ENCODE results near the gene ZCCHC14. TPM values are rescaled to one million over a fixed set of nuclear protein-coding genes. Genes with fewer than 3 reads are reported as not detected.

The ZCCHC14 gene
- total RNA-seq, 1 donor from 2014 or later: 11.5 TPM

DNA sequence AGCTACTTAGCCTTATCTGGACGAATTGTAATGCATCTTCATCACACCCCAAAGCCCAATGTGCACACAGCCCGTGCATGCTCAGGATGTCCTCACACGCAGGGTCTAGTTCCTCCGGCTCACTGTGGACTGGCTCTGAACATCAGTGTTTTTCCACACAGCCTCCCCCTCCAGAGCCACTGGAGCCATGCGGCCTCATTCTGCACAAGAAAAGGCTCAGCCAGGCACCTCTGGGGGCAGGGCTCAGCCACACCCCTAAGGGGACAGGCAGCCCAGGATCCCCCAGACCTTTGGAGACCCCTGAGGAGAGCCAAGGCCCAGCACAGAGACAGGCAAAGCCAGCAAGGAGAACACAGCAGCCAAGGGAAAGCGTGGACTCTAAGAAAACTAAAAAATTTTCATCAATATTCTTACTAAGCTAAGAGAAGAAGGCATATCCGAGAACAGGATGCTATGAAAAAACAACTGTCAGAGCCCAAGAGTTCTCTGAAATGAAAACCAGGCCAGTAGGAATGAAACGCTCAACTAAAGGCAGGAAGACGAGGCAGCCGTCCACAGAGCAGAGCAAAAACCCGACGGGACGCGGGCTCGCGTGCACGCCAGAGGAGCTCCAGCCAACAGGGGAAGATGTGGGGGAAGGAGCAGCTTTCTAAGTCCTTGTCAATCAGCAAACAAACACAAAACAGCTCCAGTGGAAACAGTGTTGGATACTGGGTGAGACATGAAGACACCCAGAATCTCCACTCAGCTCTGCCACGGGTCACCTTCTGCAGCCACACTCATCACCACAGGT lies 66.2 kb downstream of the ZCCHC14 start:
- H3K27ac ChIP-seq (ENCODE audit: low read depth, low read length): no peak overlapping the region
- H3K9ac ChIP-seq (ENCODE audit: low read depth in 1 of 3, low read length in 3 of 3): no peak overlapping the region
- no peaks in the 10 kb centered on the region for H3K4me1 ChIP-seq (ENCODE audit: control insufficient read depth in 3 of 3, insufficient read depth in 3 of 3, low read length in 3 of 3)
- no peak overlapping the region for H3K4me3 ChIP-seq (ENCODE audit: low read length in 3 of 3)
- H3K36me3 ChIP-seq (ENCODE audit: control insufficient read depth in 3 of 3, insufficient read depth in 3 of 3, low read length in 3 of 3): peaks cover 18 to 28% (median 25%) of the 10 kb centered on the region in 3 donors
- H3K9me3 ChIP-seq (ENCODE audit: control insufficient read depth in 3 of 3, low read length in 3 of 3): no peaks in the 10 kb centered on the region
- no peaks in the 10 kb centered on the region for H3K27me3 ChIP-seq (ENCODE audit: control insufficient read depth in 3 of 3, insufficient read depth in 3 of 3, low read length in 3 of 3)

DNA sequence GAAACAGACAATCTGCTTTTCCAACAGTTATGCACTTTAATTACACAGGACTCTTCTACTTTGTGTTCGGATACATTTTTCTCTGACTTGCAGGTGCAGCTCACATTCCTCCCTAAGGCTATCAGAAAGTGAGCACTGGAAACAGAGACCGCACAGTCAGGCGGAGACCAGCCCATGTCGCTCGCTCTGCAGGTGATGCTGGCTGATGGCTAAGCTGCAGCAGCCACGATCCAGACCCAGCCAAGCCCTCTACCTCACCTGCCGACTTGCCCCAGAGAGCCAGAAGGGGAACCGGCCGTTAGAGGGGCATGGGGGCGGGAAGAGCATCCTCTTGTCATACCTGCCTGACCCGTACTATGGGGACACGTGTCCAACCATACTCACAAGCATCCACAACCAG lies 66.9 kb downstream of the ZCCHC14 start:
- no peak overlapping the region for H3K9ac ChIP-seq (ENCODE audit: low read depth in 1 of 3, low read length in 3 of 3)
- peaks cover 25 to 31% (median 26%) of the 10 kb centered on the region in 3 donors for H3K36me3 ChIP-seq (ENCODE audit: control insufficient read depth in 3 of 3, insufficient read depth in 3 of 3, low read length in 3 of 3)
- H3K27ac ChIP-seq (ENCODE audit: low read depth, low read length): no peak overlapping the region
- no peaks in the 10 kb centered on the region for H3K4me1 ChIP-seq (ENCODE audit: control insufficient read depth in 3 of 3, insufficient read depth in 3 of 3, low read length in 3 of 3)
- H3K9me3 ChIP-seq (ENCODE audit: control insufficient read depth in 3 of 3, low read length in 3 of 3): no peaks in the 10 kb centered on the region
- no peak overlapping the region for H3K4me3 ChIP-seq (ENCODE audit: low read length in 3 of 3)
- H3K27me3 ChIP-seq (ENCODE audit: control insufficient read depth in 3 of 3, insufficient read depth in 3 of 3, low read length in 3 of 3): no peaks in the 10 kb centered on the region

DNA sequence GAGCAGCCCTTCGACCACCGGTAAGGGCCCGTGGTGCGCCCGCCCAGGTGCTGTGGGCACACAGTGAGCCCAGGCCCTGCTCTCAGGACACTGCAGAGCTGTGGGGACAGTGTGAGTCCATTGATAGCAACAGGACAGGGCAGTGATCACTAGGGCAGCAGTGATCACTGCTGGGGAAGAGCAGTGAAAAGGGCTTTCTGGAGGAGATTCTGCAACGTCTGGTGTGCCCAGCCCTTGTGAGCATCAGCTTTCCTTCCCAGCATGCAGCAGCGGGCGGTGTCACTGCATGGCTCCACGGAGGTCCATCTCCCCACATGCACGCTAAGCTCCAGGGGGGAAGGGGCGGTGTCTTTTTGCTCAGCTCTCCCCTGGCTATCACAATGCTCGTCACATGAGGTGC lies 68.6 kb downstream of the ZCCHC14 start:
- H3K36me3 ChIP-seq (ENCODE audit: control insufficient read depth in 3 of 3, insufficient read depth in 3 of 3, low read length in 3 of 3): peaks cover 34 to 45% (median 34%) of the 10 kb centered on the region in 3 donors

DNA sequence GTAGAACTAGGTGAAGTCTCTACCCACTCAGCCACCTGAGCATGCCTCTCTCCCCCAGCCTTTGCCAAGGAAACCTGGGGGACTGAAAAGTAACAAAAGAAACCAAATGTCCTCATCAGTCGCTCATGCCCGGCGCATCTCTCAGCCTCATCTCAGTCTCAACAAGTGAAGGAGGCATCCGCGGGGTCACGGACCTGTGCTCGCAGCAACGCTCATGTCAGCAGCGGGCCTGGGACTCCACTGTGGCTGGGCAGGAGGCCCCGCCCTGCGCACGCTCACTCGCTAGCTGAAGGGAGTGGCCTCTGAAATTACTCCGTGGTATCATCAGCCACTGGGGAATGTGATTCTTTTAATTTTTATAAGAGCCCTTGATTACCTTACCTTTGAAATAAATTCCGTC lies 69.4 kb downstream of the ZCCHC14 start:
- H3K4me3 ChIP-seq (ENCODE audit: low read length in 3 of 3): no peak overlapping the region
- H3K27ac ChIP-seq (ENCODE audit: low read depth, low read length): no peak overlapping the region
- no peaks in the 10 kb centered on the region for H3K27me3 ChIP-seq (ENCODE audit: control insufficient read depth in 3 of 3, insufficient read depth in 3 of 3, low read length in 3 of 3)
- H3K4me1 ChIP-seq (ENCODE audit: control insufficient read depth in 3 of 3, insufficient read depth in 3 of 3, low read length in 3 of 3): no peaks in the 10 kb centered on the region
- H3K36me3 ChIP-seq (ENCODE audit: control insufficient read depth in 3 of 3, insufficient read depth in 3 of 3, low read length in 3 of 3): peaks cover 33 to 43% (median 34%) of the 10 kb centered on the region in 3 donors
- H3K9me3 ChIP-seq (ENCODE audit: control insufficient read depth in 3 of 3, low read length in 3 of 3): no peaks in the 10 kb centered on the region
- no peak overlapping the region for H3K9ac ChIP-seq (ENCODE audit: low read depth in 1 of 3, low read length in 3 of 3)

More for the DNA sequence above, 68.6 kb downstream of the ZCCHC14 start:
- H3K9ac ChIP-seq (ENCODE audit: low read depth in 1 of 3, low read length in 3 of 3): no peak overlapping the region
- no peaks in the 10 kb centered on the region for H3K4me1 ChIP-seq (ENCODE audit: control insufficient read depth in 3 of 3, insufficient read depth in 3 of 3, low read length in 3 of 3)
- no peaks in the 10 kb centered on the region for H3K9me3 ChIP-seq (ENCODE audit: control insufficient read depth in 3 of 3, low read length in 3 of 3)
- no peak overlapping the region for H3K4me3 ChIP-seq (ENCODE audit: low read length in 3 of 3)
- H3K27ac ChIP-seq (ENCODE audit: low read depth, low read length): no peak overlapping the region
- H3K27me3 ChIP-seq (ENCODE audit: control insufficient read depth in 3 of 3, insufficient read depth in 3 of 3, low read length in 3 of 3): no peaks in the 10 kb centered on the region

DNA sequence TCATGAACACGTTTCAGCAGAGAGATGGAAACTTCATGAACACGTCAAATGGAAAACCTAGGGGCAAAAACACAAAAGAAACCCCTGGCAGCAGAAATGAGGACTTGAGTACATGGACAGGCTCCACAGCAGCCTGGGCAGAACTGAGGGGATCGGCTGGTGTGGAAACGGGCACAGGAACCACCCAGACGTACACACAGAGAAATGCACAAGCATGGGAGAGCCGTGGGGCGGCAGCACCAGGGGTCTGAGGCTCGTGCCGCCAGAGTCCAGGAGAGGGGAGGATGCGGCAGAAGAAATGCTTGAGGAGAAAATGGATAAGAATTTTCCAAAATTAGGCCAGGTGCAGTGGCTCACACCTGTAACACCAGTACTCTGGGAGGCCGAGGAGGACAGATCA lies 70.7 kb downstream of the ZCCHC14 start:
- H3K4me1 ChIP-seq (ENCODE audit: control insufficient read depth in 3 of 3, insufficient read depth in 3 of 3, low read length in 3 of 3): peaks cover 0 to 2% (median 0%) of the 10 kb centered on the region in 3 donors
- H3K9ac ChIP-seq (ENCODE audit: low read depth in 1 of 3, low read length in 3 of 3): no peak overlapping the region
- H3K27me3 ChIP-seq (ENCODE audit: control insufficient read depth in 3 of 3, insufficient read depth in 3 of 3, low read length in 3 of 3): no peaks in the 10 kb centered on the region
- H3K27ac ChIP-seq (ENCODE audit: low read depth, low read length): no peak overlapping the region
- H3K36me3 ChIP-seq (ENCODE audit: control insufficient read depth in 3 of 3, insufficient read depth in 3 of 3, low read length in 3 of 3): peaks cover 41 to 55% (median 44%) of the 10 kb centered on the region in 3 donors
- H3K9me3 ChIP-seq (ENCODE audit: control insufficient read depth in 3 of 3, low read length in 3 of 3): no peaks in the 10 kb centered on the region
- no peak overlapping the region for H3K4me3 ChIP-seq (ENCODE audit: low read length in 3 of 3)

DNA sequence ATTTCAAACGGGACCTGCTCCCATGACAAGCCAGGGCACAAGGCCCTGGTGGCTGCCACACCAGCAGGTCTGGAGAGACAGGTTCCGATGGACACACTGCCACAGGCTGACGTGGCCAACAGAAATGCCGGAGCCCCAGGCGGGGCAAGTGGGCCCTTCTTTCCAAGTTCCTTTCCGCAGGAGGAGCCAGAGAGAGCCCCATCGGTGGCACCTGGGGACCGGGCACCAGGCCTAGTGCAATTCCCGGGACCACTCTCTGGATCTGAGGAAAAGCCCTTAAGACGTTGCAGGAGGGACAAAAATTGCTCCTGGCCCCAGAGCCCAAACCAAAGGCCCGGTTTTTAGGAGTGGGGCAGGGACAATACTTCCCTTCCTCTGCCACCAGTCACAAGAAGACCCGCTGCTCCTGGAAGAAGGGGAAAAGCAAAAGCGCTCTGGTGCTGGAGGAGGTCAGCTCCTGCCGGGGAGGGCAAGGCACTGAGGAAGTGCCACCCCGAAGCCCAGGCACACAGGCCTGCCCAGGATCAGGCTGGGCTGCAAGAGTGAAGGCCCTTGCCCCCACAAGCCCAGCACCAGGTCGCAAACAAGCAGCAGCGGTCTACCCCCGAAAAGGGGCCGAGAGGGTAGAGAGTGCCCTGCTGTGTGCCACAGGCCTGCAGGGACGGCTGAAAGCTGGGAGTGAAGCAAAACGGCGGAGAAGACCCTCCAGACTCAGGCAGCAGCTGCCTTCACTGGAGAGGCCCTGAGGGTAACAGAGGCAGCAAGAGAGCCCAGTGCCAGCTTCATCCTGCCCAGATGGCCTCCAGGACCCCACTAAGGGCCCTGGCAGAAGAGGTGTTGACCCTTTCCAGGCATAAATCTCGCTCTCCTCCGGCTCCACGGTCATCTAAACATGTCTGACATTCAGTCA lies 71.6 kb downstream of the ZCCHC14 start:
- H3K9me3 ChIP-seq (ENCODE audit: control insufficient read depth in 3 of 3, low read length in 3 of 3): no peaks in the 10 kb centered on the region
- H3K27ac ChIP-seq (ENCODE audit: low read depth, low read length): no peak overlapping the region
- peaks cover 41 to 62% (median 49%) of the 10 kb centered on the region in 3 donors for H3K36me3 ChIP-seq (ENCODE audit: control insufficient read depth in 3 of 3, insufficient read depth in 3 of 3, low read length in 3 of 3)
- H3K27me3 ChIP-seq (ENCODE audit: control insufficient read depth in 3 of 3, insufficient read depth in 3 of 3, low read length in 3 of 3): no peaks in the 10 kb centered on the region
- no peak overlapping the region for H3K9ac ChIP-seq (ENCODE audit: low read depth in 1 of 3, low read length in 3 of 3)
- H3K4me1 ChIP-seq (ENCODE audit: control insufficient read depth in 3 of 3, insufficient read depth in 3 of 3, low read length in 3 of 3): peaks cover 0 to 2% (median 0%) of the 10 kb centered on the region in 3 donors
- H3K4me3 ChIP-seq (ENCODE audit: low read length in 3 of 3): no peak overlapping the region

DNA sequence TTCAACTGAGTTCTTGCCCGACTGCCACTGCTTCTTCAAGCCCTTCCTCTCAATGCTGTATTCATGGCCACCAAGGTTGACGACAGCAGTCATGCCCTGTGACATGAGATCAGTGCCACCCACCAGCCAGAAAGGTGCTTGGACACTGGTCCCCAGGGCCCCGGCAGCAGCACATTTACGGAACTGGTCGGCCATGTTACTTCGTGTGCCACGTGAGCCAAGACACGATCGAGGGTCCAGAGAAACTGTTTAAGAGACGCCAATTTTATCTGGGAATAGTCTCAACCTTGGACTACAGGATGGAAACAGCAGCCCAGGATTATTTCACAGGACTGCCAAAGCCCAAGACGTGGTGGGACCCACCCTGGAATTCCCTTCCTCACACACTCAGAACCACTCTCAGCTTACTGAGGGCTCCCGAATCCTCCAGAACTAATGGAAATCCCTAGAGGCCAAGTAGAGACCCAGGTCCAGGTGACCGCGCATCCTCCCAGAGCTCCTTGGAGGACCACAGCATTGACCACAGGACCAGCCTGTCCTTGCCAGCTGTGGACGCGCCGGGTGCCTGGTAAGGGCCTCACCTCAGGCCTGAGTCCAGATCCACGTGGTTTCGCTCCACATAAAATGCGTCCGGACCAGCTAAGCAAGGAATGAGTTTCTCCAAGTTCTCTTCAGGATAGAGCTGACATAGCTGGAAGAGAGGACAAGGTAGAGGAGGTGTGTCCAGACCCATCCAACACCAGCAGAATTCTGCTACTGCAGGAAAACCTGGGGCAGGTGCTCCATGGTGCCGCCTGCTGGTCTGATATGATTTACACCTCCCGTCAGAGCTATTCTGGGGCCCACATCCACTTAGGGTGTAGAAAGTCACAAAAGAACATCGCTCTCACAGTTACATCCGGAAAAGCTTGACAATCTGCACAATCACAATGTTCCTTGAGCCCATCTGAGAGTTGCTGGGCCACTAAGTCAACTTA lies 72.5 kb downstream of the ZCCHC14 start:
- Histone ChIP-seq H3K4me3 (ENCODE audit: low read length in 3 of 3) (no peak overlapping the region), H3K9me3 (ENCODE audit: control insufficient read depth in 3 of 3, low read length in 3 of 3) (no peaks in the 10 kb centered on the region), H3K27me3 (ENCODE audit: control insufficient read depth in 3 of 3, insufficient read depth in 3 of 3, low read length in 3 of 3) (no peaks in the 10 kb centered on the region), H3K36me3 (ENCODE audit: control insufficient read depth in 3 of 3, insufficient read depth in 3 of 3, low read length in 3 of 3) (peaks cover 45 to 63% (median 53%) of the 10 kb centered on the region in 3 donors), H3K9ac (ENCODE audit: low read depth in 1 of 3, low read length in 3 of 3) (no peak overlapping the region), H3K4me1 (ENCODE audit: control insufficient read depth in 3 of 3, insufficient read depth in 3 of 3, low read length in 3 of 3) (peaks cover 0 to 2% (median 0%) of the 10 kb centered on the region in 3 donors), H3K27ac (ENCODE audit: low read depth, low read length) (no peak overlapping the region)

DNA sequence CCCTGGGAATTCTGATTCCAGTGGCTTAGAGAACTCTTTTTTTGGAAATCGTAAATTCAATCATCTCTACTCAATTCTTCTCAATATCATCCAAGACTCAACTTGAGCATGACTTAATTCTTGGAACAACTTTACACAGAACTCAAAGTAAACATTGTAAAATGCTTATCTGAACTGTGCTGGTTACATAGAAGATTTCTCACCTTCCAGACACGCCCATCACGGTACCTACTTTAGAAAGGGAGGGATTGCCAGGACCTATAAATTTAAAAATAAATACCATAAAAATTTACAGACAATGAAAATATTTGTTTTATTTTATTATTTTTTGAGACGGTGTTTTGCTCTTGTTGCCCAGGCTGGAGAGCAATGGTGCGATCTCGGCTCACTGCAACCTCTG lies 74.2 kb downstream of the ZCCHC14 start:
- no peaks in the 10 kb centered on the region for H3K9me3 ChIP-seq (ENCODE audit: control insufficient read depth in 3 of 3, low read length in 3 of 3)
- H3K36me3 ChIP-seq (ENCODE audit: control insufficient read depth in 3 of 3, insufficient read depth in 3 of 3, low read length in 3 of 3): peaks cover 52 to 62% (median 54%) of the 10 kb centered on the region in 3 donors
- H3K9ac ChIP-seq (ENCODE audit: low read depth in 1 of 3, low read length in 3 of 3): no peak overlapping the region
- H3K4me1 ChIP-seq (ENCODE audit: control insufficient read depth in 3 of 3, insufficient read depth in 3 of 3, low read length in 3 of 3): peaks cover 0 to 2% (median 0%) of the 10 kb centered on the region in 3 donors
- H3K4me3 ChIP-seq (ENCODE audit: low read length in 3 of 3): no peak overlapping the region
- H3K27me3 ChIP-seq (ENCODE audit: control insufficient read depth in 3 of 3, insufficient read depth in 3 of 3, low read length in 3 of 3): no peaks in the 10 kb centered on the region
- no peak overlapping the region for H3K27ac ChIP-seq (ENCODE audit: low read depth, low read length)

DNA sequence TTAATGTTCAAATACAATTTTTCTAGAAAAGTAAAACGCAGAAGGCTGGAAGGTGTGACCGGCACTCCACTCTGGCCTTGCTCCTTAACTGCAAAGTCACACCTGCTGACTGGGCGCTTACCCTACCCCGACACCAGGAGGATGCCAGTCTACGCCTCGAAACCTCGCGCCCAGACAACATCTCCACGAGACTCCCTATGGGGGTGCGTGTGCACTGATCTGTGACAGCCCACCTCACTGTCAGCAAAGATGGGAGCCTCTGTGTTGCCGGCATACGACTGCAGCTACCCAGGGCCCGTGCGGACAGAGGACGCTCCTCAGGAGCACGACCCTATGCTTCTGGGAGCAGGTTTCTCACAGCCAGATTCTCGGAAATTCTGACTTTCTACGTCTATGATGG lies 74.6 kb downstream of the ZCCHC14 start:
- H3K4me3 ChIP-seq (ENCODE audit: low read length in 3 of 3): no peak overlapping the region
- H3K9me3 ChIP-seq (ENCODE audit: control insufficient read depth in 3 of 3, low read length in 3 of 3): no peaks in the 10 kb centered on the region
- no peak overlapping the region for H3K9ac ChIP-seq (ENCODE audit: low read depth in 1 of 3, low read length in 3 of 3)
- peaks cover 48 to 59% (median 54%) of the 10 kb centered on the region in 3 donors for H3K36me3 ChIP-seq (ENCODE audit: control insufficient read depth in 3 of 3, insufficient read depth in 3 of 3, low read length in 3 of 3)
- H3K27ac ChIP-seq (ENCODE audit: low read depth, low read length): no peak overlapping the region
- H3K4me1 ChIP-seq (ENCODE audit: control insufficient read depth in 3 of 3, insufficient read depth in 3 of 3, low read length in 3 of 3): peaks cover 0 to 2% (median 0%) of the 10 kb centered on the region in 3 donors
- no peaks in the 10 kb centered on the region for H3K27me3 ChIP-seq (ENCODE audit: control insufficient read depth in 3 of 3, insufficient read depth in 3 of 3, low read length in 3 of 3)
